B cell (primary cell): ENCODE measurements around the gene PLS3. TPM values are rescaled to one million over a fixed set of nuclear protein-coding genes. Genes with fewer than 3 reads are reported as not detected.

Source experiments
- ATAC-seq: fragments of 200-7000 bp; cut with Tn5 transposase; one replicate; pipeline ENCODE4 v1.10.0; 2021; ENCODE audit warnings: low read depth, mild to moderate bottlenecking, moderate number of reproducible peaks, moderate library complexity
- CTCF ChIA-PET: fragments of 350-600 bp; sonication (Branson Sonifier 250); formaldehyde crosslinking; loops from one replicate; lab custom pipeline; 2021; ENCODE audit warnings: antibody characterized with exemption, inconsistent platforms; lab: Charles Lee
- POLR2A ChIA-PET: fragments of 350-600 bp; sonication (Branson Sonifier 250); formaldehyde crosslinking; loops from one replicate; lab custom pipeline; 2021; ENCODE audit warnings: antibody characterized with exemption; lab: Charles Lee
- DNase-seq: peaks from one replicate; pipeline ENCODE4 v3.0.0; 2013
- H2AFZ ChIP-seq: 2 replicates; pipeline ENCODE4 v1.6.1; 2012; ENCODE audit warnings: mild to moderate bottlenecking, low read depth, low read length; ENCODE audit not compliant: insufficient read depth, poor library complexity, severe bottlenecking
- H3K27ac ChIP-seq, 2 donors: 1 replicate in 1 of 2; 2 replicates in 1 of 2; pipeline ENCODE4 v1.5.1; 2012 to 2013; ENCODE audit warnings: low read length in 2 of 2, mild to moderate bottlenecking in 2 of 2, moderate library complexity in 1 of 2
- H3K27me3 ChIP-seq, 4 experiments: fragments of 200-600 bp in 1 of 4; sonication (generic) in 1 of 4; replicated peaks in 1 of 4; 1 replicate in 2 of 4; 2 replicates in 2 of 4; pipeline versions ENCODE4 v1.6.1 to v1.7.0; 2013 to 2016; ENCODE audit warnings: low read length in 3 of 4, mild to moderate bottlenecking in 2 of 4, mixed read lengths in 1 of 4, moderate library complexity in 1 of 4; ENCODE audit not compliant: insufficient read depth in 4 of 4, control insufficient read depth in 3 of 4; ENCODE audit errors: control extremely low read depth in 1 of 4
- H3K36me3 ChIP-seq, 2 experiments: replicated peaks in 1 of 2; 1 replicate in 1 of 2; 2 replicates in 1 of 2; pipeline versions ENCODE4 v1.6.1 to v1.7.1; 2013; ENCODE audit warnings: low read length in 1 of 2; ENCODE audit not compliant: insufficient read depth in 2 of 2, control insufficient read depth in 1 of 2; ENCODE audit errors: control extremely low read depth in 1 of 2, extremely low read depth in 1 of 2
- H3K4me1 ChIP-seq, 2 donors: fragments of 200-600 bp in 1 of 2; sonication (generic) in 1 of 2; 1 replicate in 1 of 2; 2 replicates in 1 of 2; pipeline versions ENCODE4 v1.5.1 to v1.6.1; 2013 to 2017; ENCODE audit warnings: low read length in 2 of 2; ENCODE audit not compliant: control insufficient read depth in 2 of 2, insufficient read depth in 2 of 2
- H3K4me2 ChIP-seq: replicated peaks from 2 replicates; pipeline ENCODE3; 2012; ENCODE audit warnings: mild to moderate bottlenecking, low read depth, low read length; ENCODE audit not compliant: poor library complexity, severe bottlenecking
- H3K4me3 ChIP-seq, 5 experiments: fragments of 200-600 bp in 1 of 5; sonication (generic) in 1 of 5; 1 replicate in 3 of 5; 2 replicates in 2 of 5; pipeline versions ENCODE4 v1.5.1 to v1.7.0; 2011 to 2016; ENCODE audit warnings: low read length in 4 of 5, mild to moderate bottlenecking in 4 of 5, low read depth in 2 of 5, control low read depth in 1 of 5, moderate library complexity in 1 of 5; ENCODE audit not compliant: insufficient read depth in 1 of 5; ENCODE audit errors: control extremely low read depth in 1 of 5, extremely low read depth in 1 of 5
- H3K79me2 ChIP-seq: fragments of 200-600 bp; sonication (generic); one replicate; pipeline ENCODE4 v1.6.0; 2016; ENCODE audit warnings: low read length; ENCODE audit not compliant: control insufficient read depth, insufficient read depth
- H3K9ac ChIP-seq: fragments of 200-600 bp; sonication (generic); 2 replicates; pipeline ENCODE4 v1.6.1; 2017; ENCODE audit warnings: mild to moderate bottlenecking, low read length, moderate library complexity
- H3K9me3 ChIP-seq, 3 donors: one replicate each; pipeline versions ENCODE4 v1.6.1 to v1.7.1; 2013; ENCODE audit warnings: low read length in 2 of 3; ENCODE audit not compliant: control insufficient read depth in 2 of 3, insufficient read depth in 1 of 3; ENCODE audit errors: control extremely low read depth in 1 of 3
- H4K20me1 ChIP-seq: 2 replicates; pipeline ENCODE4 v1.6.0; 2012; ENCODE audit warnings: mild to moderate bottlenecking, low read length; ENCODE audit not compliant: insufficient read depth, control insufficient read depth, poor library complexity, severe bottlenecking
- H3K27ac Mint-ChIP-seq: one replicate; pipeline ENCODE4 v1.8.0; 2021; ENCODE audit warnings: mixed read lengths
- H3K27me3 Mint-ChIP-seq: one replicate; pipeline ENCODE4 v1.8.0; 2021; ENCODE audit warnings: mixed read lengths
- H3K4me1 Mint-ChIP-seq: one replicate; pipeline ENCODE4 v1.8.0; 2021; ENCODE audit warnings: mixed read lengths
- H3K4me3 Mint-ChIP-seq: one replicate; pipeline ENCODE4 v1.8.0; 2021; ENCODE audit warnings: mixed read lengths
- H3K9me3 Mint-ChIP-seq: one replicate; pipeline ENCODE4 v1.8.0; 2022; ENCODE audit warnings: mixed read lengths; ENCODE audit not compliant: insufficient read depth
- EZH2 ChIP-seq: IDR thresholded peaks from 2 replicates; pipeline ENCODE4 v1.6.1; 2012; ENCODE audit warnings: borderline replicate concordance, low read depth, mild to moderate bottlenecking, moderate library complexity, low read length; ENCODE audit not compliant: insufficient read depth, poor library complexity, severe bottlenecking
- WGBS: methylation state at CpG from one replicate; pipeline ENCODE4 v1.1.5; 2013; ENCODE audit warnings: missing lambda C conversion rate; ENCODE audit not compliant: insufficient coverage; 5-methylcytosine and 5-hydroxymethylcytosine counted together
- intact Hi-C: fragments of 100-400 bp; cut with micrococcal nuclease; formaldehyde crosslinking; loops from one replicate; pipeline ENCODE4 v1.10.0; 2022
- polyA plus RNA-seq: library from polyadenylated mRNA; depleted of rRNA; stranded (reverse); fragments of >200 nt; gene quantifications from 2 replicates; pipeline ENCODE4 v1.2.3, GENCODE V29; 2012
- total RNA-seq, 2 donors: library from RNA; stranded (reverse); fragments of 120-200 nt in 1 of 2; gene quantifications; 1 replicate in 1 of 2; 2 replicates in 1 of 2; pipeline versions ENCODE4 v1.2.3 to v1.2.4, GENCODE V29; 2013 to 2022
- TF ChIP-seq, protein P1 (sequence below): fragments of 200-600 bp; IDR thresholded peaks from one replicate; pipeline ENCODE4 v1.8.0; 2022; ENCODE audit warnings: antibody characterized with exemption, mild to moderate bottlenecking

PLS3 gene
- total and polyA plus RNA-seq, 2 donors (not counting 1 experiment from before 2014, with no cell fraction given) = not detected

DNA sequence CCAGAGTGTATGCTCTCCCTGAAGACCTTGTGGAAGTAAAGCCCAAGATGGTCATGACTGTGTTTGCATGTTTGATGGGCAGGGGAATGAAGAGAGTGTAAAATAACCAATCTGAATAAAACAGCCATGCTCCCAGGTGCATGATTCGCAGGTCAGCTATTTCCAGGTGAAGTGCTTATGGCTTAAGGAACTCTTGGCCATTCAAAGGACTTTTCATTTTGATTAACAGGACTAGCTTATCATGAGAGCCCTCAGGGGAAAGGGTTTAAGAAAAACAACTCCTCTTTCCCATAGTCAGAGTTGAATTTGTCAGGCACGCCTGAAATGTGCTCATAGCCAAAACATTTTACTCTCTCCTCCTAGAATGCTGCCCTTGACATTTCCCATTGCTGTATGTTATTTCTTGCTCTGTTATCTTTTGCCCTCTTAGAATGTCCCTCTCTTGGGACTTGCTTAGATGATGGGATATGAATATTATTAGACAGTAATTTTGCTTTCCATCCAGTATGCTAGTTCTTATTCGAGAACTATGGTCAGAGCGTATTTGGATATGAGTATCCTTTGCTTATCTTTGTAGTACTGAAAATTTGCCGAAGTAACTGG lies 88.6 kb downstream of the PLS3 start:
- no peak overlapping the region for H3K27ac Mint-ChIP-seq
- ChIA-PET POLR2A (no interaction called here), CTCF (no interaction called here)
- Histone ChIP-seq H3K9me3 (no peaks in the 10 kb centered on the region), H4K20me1 (no peaks in the 10 kb centered on the region), H3K27ac (no peak overlapping the region), H3K4me2 (no peak overlapping the region), H3K4me1 (no peaks in the 10 kb centered on the region), H2AFZ (no peak overlapping the region), H3K4me3 (no peak overlapping the region), H3K79me2 (no peaks in the 10 kb centered on the region), H3K9ac (no peak overlapping the region), H3K36me3 (no peaks in the 10 kb centered on the region), H3K27me3 (no peaks in the 10 kb centered on the region)
- H3K4me1 Mint-ChIP-seq = no peaks in the 10 kb centered on the region
- TF ChIP-seq EZH2 = no peak
- TF ChIP-seq, protein P1, sequence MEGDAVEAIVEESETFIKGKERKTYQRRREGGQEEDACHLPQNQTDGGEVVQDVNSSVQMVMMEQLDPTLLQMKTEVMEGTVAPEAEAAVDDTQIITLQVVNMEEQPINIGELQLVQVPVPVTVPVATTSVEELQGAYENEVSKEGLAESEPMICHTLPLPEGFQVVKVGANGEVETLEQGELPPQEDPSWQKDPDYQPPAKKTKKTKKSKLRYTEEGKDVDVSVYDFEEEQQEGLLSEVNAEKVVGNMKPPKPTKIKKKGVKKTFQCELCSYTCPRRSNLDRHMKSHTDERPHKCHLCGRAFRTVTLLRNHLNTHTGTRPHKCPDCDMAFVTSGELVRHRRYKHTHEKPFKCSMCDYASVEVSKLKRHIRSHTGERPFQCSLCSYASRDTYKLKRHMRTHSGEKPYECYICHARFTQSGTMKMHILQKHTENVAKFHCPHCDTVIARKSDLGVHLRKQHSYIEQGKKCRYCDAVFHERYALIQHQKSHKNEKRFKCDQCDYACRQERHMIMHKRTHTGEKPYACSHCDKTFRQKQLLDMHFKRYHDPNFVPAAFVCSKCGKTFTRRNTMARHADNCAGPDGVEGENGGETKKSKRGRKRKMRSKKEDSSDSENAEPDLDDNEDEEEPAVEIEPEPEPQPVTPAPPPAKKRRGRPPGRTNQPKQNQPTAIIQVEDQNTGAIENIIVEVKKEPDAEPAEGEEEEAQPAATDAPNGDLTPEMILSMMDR = no peak
- no peaks in the 10 kb centered on the region for H3K27me3 Mint-ChIP-seq
- no CpG with 5 or more reads among the region's 5 CpGs for WGBS
- H3K9me3 Mint-ChIP-seq = no peaks in the 10 kb centered on the region
- ATAC-seq (no peak), DNase-seq (no peak)
- intact Hi-C loops = no loop called here
- H3K4me3 Mint-ChIP-seq = no peak overlapping the region

DNA sequence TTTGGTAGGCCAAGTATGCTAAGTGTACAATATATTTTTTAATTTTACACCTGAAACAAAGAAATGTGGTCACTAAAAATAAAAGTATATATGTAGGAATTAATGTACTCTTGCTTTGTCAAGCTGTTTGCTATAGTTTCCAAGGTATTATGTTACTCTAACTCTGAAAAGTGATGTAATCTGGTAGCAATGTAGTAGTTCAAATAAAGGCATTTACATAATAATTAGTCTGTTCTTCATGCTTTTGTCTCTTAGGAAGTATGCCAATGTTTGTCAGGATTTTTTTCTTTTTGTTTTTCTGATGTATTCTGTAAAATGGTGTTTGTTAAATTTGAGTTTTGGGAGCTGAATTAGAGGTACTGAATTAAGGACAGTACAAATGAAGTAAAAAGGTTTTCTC lies 89.5 kb downstream of the PLS3 start:
- no peak overlapping the region for H3K4me3 Mint-ChIP-seq
- H4K20me1 ChIP-seq = no peaks in the 10 kb centered on the region
- no peaks in the 10 kb centered on the region for H3K9me3 Mint-ChIP-seq
- H3K4me2 ChIP-seq = no peak overlapping the region
- no peak overlapping the region for H3K9ac ChIP-seq
- TF ChIP-seq EZH2 = no peak
- TF ChIP-seq, protein P1 = no peak
- H3K36me3 ChIP-seq = no peaks in the 10 kb centered on the region
- no peak overlapping the region for H3K4me3 ChIP-seq
- H3K4me1 ChIP-seq = no peaks in the 10 kb centered on the region
- intact Hi-C loops = no loop called here
- H3K27me3 ChIP-seq = no peaks in the 10 kb centered on the region
- DNase-seq (no peak), ATAC-seq (no peak)
- no peaks in the 10 kb centered on the region for H3K79me2 ChIP-seq
- no peaks in the 10 kb centered on the region for H3K9me3 ChIP-seq
- no peaks in the 10 kb centered on the region for H3K27me3 Mint-ChIP-seq
- no peak overlapping the region for H2AFZ ChIP-seq
- CTCF ChIA-PET = no interaction called here
- H3K27ac ChIP-seq = no peak overlapping the region
- POLR2A ChIA-PET = no interaction called here
- no peak overlapping the region for H3K27ac Mint-ChIP-seq
- no peaks in the 10 kb centered on the region for H3K4me1 Mint-ChIP-seq
